ENCODE data around the gene C6orf132.

The C6orf132 gene

DNA sequence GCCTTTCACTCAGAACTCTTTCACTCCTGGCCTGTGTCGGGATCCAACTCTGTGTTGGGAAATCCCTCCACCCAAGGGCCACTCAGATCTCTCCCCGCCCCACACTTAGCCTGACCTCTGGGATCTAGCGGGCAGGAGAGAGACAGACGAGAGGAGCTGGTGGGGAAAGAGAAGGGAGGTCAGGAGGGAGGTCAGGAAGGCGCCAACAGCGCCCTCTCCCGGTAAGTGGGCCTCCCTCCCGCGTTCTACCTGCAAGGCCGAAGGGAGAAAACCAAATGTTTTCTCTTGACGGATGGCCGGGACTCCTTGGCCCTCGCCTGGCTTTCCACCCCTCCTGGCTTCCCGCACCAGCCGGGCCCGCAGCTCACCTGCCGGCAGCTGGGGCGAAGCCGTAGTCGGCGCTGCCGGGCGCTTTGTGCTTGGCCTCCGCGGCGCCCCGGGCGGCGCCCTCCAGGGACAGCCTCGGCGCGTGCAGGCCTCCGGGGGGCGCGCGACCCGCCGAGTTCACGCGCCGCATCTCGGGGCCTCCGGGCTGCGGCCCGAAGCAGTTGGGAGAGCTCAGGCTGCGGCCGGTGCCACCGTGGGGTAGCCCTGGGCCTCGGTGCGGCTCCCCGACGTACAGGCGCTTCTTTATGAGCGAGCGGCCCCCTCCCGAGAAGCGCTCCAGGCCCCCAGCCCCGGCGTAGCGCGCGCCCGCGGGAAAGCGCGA lies 38.2 kb downstream of the C6orf132 start:
- Histone ChIP-seq H3K27me3 (ENCODE audit: control insufficient read depth in 1 of 2, insufficient read depth in 2 of 2, low read length in 2 of 2) (peaks cover 7 to 12% of the 10 kb centered on the region in 2 donors), H3K4me1 (ENCODE audit: control insufficient read depth, insufficient read depth, low read length) (peaks cover 14% of the 10 kb centered on the region), H3K9ac (ENCODE audit: low read length in 2 of 2) (no peak overlapping the region), H3K27ac (ENCODE audit: low read length) (no peak overlapping the region), H3K4me3 (ENCODE audit: low read length in 2 of 2) (peak overlapping the region in 1 of 2 donors; percentile 62), H3K36me3 (ENCODE audit: control insufficient read depth in 2 of 2, insufficient read depth in 2 of 2, low read length in 2 of 2) (no peaks in the 10 kb centered on the region), H3K9me3 (ENCODE audit: control insufficient read depth in 2 of 2, low read length in 2 of 2) (no peaks in the 10 kb centered on the region)

DNA sequence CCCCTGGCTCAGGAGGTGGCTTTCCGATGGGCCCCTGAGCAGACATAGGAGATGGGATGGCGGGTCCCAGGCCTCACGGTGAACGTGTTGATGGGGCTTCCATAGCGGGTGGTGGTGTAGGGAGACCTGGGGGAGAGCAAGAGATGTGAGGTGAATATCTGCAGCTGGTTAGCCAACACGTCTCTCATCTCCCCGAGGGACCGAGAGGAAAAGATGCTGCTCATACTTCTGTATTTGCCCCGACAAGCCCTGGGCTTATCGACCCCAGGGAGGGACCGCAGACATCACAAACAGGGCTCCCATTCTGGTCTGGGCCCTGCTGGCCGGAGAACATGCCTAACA lies 38.7 kb downstream of the C6orf132 start:
- no peaks in the 10 kb centered on the region for H3K9me3 ChIP-seq (ENCODE audit: control insufficient read depth in 2 of 2, low read length in 2 of 2)
- no peaks in the 10 kb centered on the region for H3K36me3 ChIP-seq (ENCODE audit: control insufficient read depth in 2 of 2, insufficient read depth in 2 of 2, low read length in 2 of 2)
- H3K27ac ChIP-seq (ENCODE audit: low read length): no peak overlapping the region
- peak overlapping the region in 1 of 2 donors; percentile 62 for H3K4me3 ChIP-seq (ENCODE audit: low read length in 2 of 2)
- H3K4me1 ChIP-seq (ENCODE audit: control insufficient read depth, insufficient read depth, low read length): peaks cover 14% of the 10 kb centered on the region
- H3K27me3 ChIP-seq (ENCODE audit: control insufficient read depth in 1 of 2, insufficient read depth in 2 of 2, low read length in 2 of 2): peaks cover 7 to 12% of the 10 kb centered on the region in 2 donors
- H3K9ac ChIP-seq (ENCODE audit: low read length in 2 of 2): no peak overlapping the region

DNA sequence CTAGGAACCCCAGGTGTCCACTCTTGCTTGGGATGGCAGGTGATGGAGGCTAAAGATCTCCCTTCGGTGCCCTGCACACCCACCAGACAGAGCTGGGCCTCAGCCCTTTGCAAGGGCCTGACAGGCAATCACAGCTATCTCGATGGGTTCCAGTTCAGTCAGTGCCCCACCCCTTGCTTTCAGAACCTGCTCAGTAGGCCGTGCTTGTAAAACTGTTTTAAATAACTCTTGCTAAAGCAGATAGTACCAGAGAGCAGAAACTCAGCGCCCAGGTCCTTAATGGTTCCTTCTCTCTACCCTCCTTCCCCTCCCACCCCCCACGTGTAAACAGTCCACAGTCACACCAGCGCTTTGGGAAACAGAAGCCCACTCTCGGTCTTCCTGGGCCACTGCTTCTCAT lies 39.2 kb downstream of the C6orf132 start:
- H3K4me1 ChIP-seq (ENCODE audit: control insufficient read depth, insufficient read depth, low read length): peaks cover 14% of the 10 kb centered on the region
- H3K27me3 ChIP-seq (ENCODE audit: control insufficient read depth in 1 of 2, insufficient read depth in 2 of 2, low read length in 2 of 2): peaks cover 7 to 12% of the 10 kb centered on the region in 2 donors
- H3K36me3 ChIP-seq (ENCODE audit: control insufficient read depth in 2 of 2, insufficient read depth in 2 of 2, low read length in 2 of 2): no peaks in the 10 kb centered on the region
- no peak overlapping the region for H3K4me3 ChIP-seq (ENCODE audit: low read length in 2 of 2)
- H3K27ac ChIP-seq (ENCODE audit: low read length): no peak overlapping the region
- H3K9ac ChIP-seq (ENCODE audit: low read length in 2 of 2): no peak overlapping the region
- no peaks in the 10 kb centered on the region for H3K9me3 ChIP-seq (ENCODE audit: control insufficient read depth in 2 of 2, low read length in 2 of 2)

DNA sequence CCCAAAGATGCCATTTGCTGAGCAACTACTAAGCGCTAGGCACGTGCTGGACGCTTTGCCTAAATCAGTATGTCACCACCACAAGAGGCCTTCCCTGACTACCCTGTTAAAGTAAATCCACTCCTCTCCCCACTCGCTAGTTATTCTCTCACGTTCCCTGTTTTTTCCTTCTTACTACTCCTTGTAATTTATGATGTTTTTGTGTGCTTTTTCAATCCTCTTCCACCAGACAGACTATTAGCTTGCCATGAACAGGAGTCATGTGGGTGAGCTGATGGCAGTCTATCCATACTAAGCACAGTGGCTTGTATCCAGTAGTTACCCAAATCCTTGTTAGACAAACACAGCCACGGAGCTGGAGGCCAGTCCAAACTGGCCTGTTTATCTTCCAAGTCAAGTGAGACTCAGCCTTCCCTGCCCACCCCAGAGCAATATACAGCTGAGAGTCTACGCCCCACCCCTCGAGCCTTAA lies 41.2 kb downstream of the C6orf132 start:
- H3K27ac ChIP-seq (ENCODE audit: low read length): peak overlapping the region; percentile 49
- H3K27me3 ChIP-seq (ENCODE audit: control insufficient read depth in 1 of 2, insufficient read depth in 2 of 2, low read length in 2 of 2): peaks cover 6 to 12% of the 10 kb centered on the region in 2 donors
- no peak overlapping the region for H3K9ac ChIP-seq (ENCODE audit: low read length in 2 of 2)
- H3K4me3 ChIP-seq (ENCODE audit: low read length in 2 of 2): no peak overlapping the region
- no peaks in the 10 kb centered on the region for H3K9me3 ChIP-seq (ENCODE audit: control insufficient read depth in 2 of 2, low read length in 2 of 2)
- peaks cover 14% of the 10 kb centered on the region for H3K4me1 ChIP-seq (ENCODE audit: control insufficient read depth, insufficient read depth, low read length)
- no peaks in the 10 kb centered on the region for H3K36me3 ChIP-seq (ENCODE audit: control insufficient read depth in 2 of 2, insufficient read depth in 2 of 2, low read length in 2 of 2)

DNA sequence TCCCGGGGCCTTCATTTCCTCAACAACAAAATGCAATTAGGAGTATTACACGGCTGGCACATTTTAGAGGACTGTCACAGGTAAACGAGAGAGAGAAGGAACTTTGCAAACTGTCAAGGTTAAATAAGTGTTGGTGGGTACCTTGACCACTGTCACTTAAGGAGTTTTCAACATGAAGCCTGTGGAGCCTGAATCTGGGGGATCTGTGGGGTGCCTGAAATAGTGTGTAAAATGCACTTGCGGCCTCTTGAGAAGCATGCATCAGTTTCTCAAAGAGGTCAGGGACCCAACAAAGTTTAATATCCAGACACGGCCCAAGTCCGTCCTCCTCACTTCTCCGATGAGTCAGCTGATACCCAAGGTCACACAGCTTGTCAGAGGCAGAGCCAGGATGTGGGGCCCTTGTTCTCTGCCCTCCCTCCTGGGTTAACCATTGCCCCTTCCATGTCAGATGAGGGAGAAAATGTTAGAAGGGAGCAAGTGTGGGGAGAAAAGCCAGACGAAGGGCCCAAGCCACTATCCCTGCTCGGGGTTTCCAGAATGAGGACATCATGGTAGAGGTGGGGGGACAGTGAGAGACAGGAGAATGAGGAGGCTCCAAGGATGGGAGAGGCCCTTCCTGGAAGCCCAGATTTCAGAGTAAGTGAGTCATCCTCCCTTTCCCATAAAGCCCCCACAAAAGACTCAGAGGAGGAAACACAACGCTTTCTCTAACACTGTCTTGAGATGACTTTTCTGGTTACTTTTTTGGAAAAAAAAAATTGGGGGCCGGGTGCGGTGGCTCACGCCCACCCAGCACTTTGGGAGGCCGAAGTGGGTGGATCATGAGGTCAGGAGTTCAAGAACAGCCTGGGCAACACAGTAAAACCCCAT lies 42.2 kb downstream of the C6orf132 start:
- H3K27ac ChIP-seq (ENCODE audit: low read length): no peak overlapping the region

DNA sequence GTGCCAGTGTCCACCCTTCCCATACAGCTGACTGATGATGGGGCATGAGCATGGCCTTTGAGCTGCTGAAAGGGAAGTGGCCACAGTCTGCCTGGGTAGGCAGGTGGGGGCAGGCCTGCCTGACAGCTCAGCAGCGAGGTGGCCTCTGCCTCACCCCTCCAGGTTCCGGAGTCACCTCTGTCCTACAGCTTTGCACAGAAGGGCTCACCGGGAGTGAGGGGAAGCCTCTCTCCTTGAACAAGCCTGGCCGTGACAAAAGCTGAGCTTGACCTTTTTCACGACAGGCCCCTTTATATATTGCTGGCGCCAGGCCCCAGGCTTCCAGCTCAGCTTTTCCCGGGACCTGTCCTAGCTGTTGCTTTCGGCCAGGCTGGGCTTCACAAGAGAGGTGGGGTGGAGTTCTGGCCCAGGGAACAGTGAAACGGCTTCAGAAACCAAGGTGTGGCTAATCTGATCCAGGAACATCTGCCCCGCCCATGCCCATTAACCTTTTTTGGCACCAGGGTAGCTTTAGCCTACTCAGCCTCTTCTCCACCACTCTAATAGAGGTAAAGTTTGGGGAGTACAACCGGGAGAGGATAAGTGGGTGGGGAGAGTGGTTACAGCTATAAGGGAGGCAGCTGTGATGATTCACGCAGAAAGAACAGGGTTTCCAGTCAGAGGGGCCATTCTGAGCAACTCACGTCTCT lies 42.9 kb downstream of the C6orf132 start:
- no peaks in the 10 kb centered on the region for H3K36me3 ChIP-seq (ENCODE audit: control insufficient read depth in 2 of 2, insufficient read depth in 2 of 2, low read length in 2 of 2)
- H3K9me3 ChIP-seq (ENCODE audit: control insufficient read depth in 2 of 2, low read length in 2 of 2): no peaks in the 10 kb centered on the region
- H3K27ac ChIP-seq (ENCODE audit: low read length): no peak overlapping the region
- peaks cover 0 to under 1% of the 10 kb centered on the region in 2 donors for H3K27me3 ChIP-seq (ENCODE audit: control insufficient read depth in 1 of 2, insufficient read depth in 2 of 2, low read length in 2 of 2)
- H3K9ac ChIP-seq (ENCODE audit: low read length in 2 of 2): no peak overlapping the region
- H3K4me3 ChIP-seq (ENCODE audit: low read length in 2 of 2): no peak overlapping the region
- H3K4me1 ChIP-seq (ENCODE audit: control insufficient read depth, insufficient read depth, low read length): peaks cover 14% of the 10 kb centered on the region

More for the DNA sequence above, 42.2 kb downstream of the C6orf132 start:
- Histone ChIP-seq H3K27me3 (ENCODE audit: control insufficient read depth in 1 of 2, insufficient read depth in 2 of 2, low read length in 2 of 2) (peaks cover 3 to 8% of the 10 kb centered on the region in 2 donors), H3K4me1 (ENCODE audit: control insufficient read depth, insufficient read depth, low read length) (peaks cover 14% of the 10 kb centered on the region), H3K9ac (ENCODE audit: low read length in 2 of 2) (no peak overlapping the region), H3K4me3 (ENCODE audit: low read length in 2 of 2) (no peak overlapping the region), H3K9me3 (ENCODE audit: control insufficient read depth in 2 of 2, low read length in 2 of 2) (no peaks in the 10 kb centered on the region), H3K36me3 (ENCODE audit: control insufficient read depth in 2 of 2, insufficient read depth in 2 of 2, low read length in 2 of 2) (no peaks in the 10 kb centered on the region)

DNA sequence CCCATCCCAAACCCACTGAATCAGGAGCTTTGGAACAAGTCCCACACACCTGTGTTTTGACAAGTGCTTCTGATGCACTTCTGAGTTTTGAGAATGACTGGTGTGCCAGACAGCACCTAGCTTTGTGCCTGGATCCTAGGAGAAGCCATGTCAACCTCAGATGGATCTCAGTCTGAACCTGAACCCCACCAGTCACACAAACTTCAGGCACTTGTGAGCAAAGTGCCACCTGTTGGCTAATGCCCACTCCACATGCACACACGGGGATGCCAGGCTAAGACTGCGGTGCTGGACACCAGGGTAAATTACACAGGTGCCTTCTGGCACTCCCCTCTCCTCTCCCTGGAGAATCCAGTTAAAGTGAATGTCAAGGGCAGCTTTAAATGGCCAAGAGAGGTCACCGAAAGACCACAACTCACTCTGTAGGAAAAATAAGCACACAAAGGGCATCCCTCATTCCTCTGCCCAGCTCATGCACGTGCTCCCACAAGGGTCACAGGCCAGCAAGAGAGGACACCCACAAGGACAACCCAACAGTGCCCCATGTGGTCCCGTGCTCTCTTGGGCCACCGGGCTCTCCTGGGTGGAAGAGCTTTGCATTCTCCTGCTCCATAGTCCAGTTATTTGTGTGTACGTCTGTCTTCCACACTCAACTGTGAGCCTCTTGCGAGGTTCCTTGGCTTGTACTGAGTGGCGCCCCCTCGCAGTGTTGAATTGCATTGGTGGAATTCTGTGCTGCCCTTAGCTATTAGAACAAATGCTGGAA lies 46.5 kb downstream of the C6orf132 start:
- no peak overlapping the region for H3K27ac ChIP-seq (ENCODE audit: low read length)
- H3K4me1 ChIP-seq (ENCODE audit: control insufficient read depth, insufficient read depth, low read length): no peaks in the 10 kb centered on the region
- H3K4me3 ChIP-seq (ENCODE audit: low read length in 2 of 2): no peak overlapping the region
- no peaks in the 10 kb centered on the region for H3K9me3 ChIP-seq (ENCODE audit: control insufficient read depth in 2 of 2, low read length in 2 of 2)
- no peaks in the 10 kb centered on the region for H3K27me3 ChIP-seq (ENCODE audit: control insufficient read depth in 1 of 2, insufficient read depth in 2 of 2, low read length in 2 of 2)
- H3K36me3 ChIP-seq (ENCODE audit: control insufficient read depth in 2 of 2, insufficient read depth in 2 of 2, low read length in 2 of 2): no peaks in the 10 kb centered on the region
- H3K9ac ChIP-seq (ENCODE audit: low read length in 2 of 2): no peak overlapping the region

DNA sequence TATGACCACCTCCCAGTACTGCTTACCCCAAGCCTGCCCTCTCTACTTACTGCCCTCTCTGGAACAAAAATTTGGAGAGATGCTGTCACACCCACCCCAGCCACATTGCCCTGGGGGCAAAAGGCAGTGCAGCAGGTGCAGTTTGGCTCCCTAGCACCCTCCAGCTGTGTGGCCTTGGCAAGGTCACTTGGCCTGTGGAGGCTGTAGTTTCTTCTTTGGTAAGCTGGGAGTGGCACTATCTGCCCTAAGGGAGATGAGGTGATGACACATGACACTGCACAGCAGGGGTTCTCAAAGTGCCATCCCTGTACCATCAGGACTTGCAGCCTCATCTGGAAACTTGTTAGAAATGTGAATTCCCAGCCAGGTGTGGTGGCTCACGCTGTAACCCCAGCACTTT lies 47.3 kb downstream of the C6orf132 start:
- no peak overlapping the region for H3K9ac ChIP-seq (ENCODE audit: low read length in 2 of 2)
- no peaks in the 10 kb centered on the region for H3K27me3 ChIP-seq (ENCODE audit: control insufficient read depth in 1 of 2, insufficient read depth in 2 of 2, low read length in 2 of 2)
- H3K4me1 ChIP-seq (ENCODE audit: control insufficient read depth, insufficient read depth, low read length): no peaks in the 10 kb centered on the region
- no peak overlapping the region for H3K27ac ChIP-seq (ENCODE audit: low read length)
- no peak overlapping the region for H3K4me3 ChIP-seq (ENCODE audit: low read length in 2 of 2)
- no peaks in the 10 kb centered on the region for H3K36me3 ChIP-seq (ENCODE audit: control insufficient read depth in 2 of 2, insufficient read depth in 2 of 2, low read length in 2 of 2)
- H3K9me3 ChIP-seq (ENCODE audit: control insufficient read depth in 2 of 2, low read length in 2 of 2): no peaks in the 10 kb centered on the region

DNA sequence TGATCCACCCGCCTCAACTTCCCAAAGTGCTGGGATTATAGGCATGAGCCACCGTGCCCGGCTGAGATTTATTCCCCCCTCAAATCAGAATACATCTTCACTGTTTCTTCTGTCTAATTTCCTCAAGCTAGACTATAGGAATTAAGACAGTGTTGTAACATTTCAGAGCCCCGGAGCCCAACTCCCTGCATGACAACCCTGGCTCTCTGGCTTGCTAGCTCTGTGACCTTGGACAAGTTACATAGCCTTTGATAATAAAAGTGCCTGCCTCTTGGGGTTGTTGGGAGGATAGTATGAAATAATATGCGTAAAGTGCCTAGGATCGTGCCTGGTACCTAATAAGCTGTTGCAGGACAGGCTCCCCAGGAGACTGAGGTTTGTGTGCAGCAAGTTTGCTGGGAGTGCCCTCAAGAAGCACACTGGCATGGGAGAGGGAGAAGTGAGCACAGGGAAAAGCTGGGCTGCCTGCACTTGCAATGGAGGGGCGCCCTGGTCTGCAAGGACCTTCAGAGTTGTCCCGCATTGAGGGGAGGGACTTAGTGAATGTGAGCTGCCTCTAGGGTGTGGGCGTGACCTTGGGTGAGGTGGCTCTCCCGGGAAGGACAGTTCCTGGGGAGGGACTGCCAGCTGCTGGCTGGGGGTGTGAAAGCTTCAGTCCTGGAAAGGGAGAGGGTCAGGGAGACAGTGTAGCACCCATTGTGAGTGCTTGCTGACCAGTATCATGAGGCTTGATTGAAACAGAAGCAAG lies 48.7 kb downstream of the C6orf132 start:
- Histone ChIP-seq H3K27me3 (ENCODE audit: control insufficient read depth in 1 of 2, insufficient read depth in 2 of 2, low read length in 2 of 2) (no peaks in the 10 kb centered on the region), H3K9ac (ENCODE audit: low read length in 2 of 2) (no peak overlapping the region)

DNA sequence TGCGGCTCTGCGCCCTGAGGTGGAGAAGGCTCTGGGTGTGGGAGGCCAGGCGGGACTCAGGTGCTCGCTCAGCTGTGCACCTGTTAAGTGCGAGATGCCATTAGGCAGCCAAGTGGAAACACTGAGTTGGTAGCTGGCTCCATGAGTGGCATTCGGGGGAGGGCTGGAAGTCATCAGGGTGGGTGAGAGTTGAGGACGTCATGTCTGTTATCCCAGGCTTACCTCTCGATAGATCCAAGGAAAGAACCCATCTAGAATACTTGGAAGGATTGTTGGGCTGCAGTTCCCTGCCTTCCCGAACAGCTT lies 50.7 kb downstream of the C6orf132 start:
- H3K36me3 ChIP-seq (ENCODE audit: control insufficient read depth in 2 of 2, insufficient read depth in 2 of 2, low read length in 2 of 2): peaks cover 0 to 4% of the 10 kb centered on the region in 2 donors
- no peak overlapping the region for H3K27ac ChIP-seq (ENCODE audit: low read length)
- H3K27me3 ChIP-seq (ENCODE audit: control insufficient read depth in 1 of 2, insufficient read depth in 2 of 2, low read length in 2 of 2): no peaks in the 10 kb centered on the region
- no peaks in the 10 kb centered on the region for H3K9me3 ChIP-seq (ENCODE audit: control insufficient read depth in 2 of 2, low read length in 2 of 2)
- no peaks in the 10 kb centered on the region for H3K4me1 ChIP-seq (ENCODE audit: control insufficient read depth, insufficient read depth, low read length)
- H3K9ac ChIP-seq (ENCODE audit: low read length in 2 of 2): no peak overlapping the region
- no peak overlapping the region for H3K4me3 ChIP-seq (ENCODE audit: low read length in 2 of 2)

More for the DNA sequence above, 48.7 kb downstream of the C6orf132 start:
- H3K27ac ChIP-seq (ENCODE audit: low read length): no peak overlapping the region
- no peaks in the 10 kb centered on the region for H3K9me3 ChIP-seq (ENCODE audit: control insufficient read depth in 2 of 2, low read length in 2 of 2)
- no peaks in the 10 kb centered on the region for H3K4me1 ChIP-seq (ENCODE audit: control insufficient read depth, insufficient read depth, low read length)
- H3K4me3 ChIP-seq (ENCODE audit: low read length in 2 of 2): no peak overlapping the region
- no peaks in the 10 kb centered on the region for H3K36me3 ChIP-seq (ENCODE audit: control insufficient read depth in 2 of 2, insufficient read depth in 2 of 2, low read length in 2 of 2)
